Measurements from ENCODE around the gene DYNC2I2. TPM values are rescaled to one million over a fixed set of nuclear protein-coding genes. Genes with fewer than 3 reads are reported as not detected.
"Not testable (repeated sequence)": the region's sequence is repeated elsewhere in the genome, so short reads cannot be mapped to it uniquely, and the experiment has no call there.

The DYNC2I2 gene
- total RNA-seq, 1 experiment from 2014 or later, result 225 TPM

DNA sequence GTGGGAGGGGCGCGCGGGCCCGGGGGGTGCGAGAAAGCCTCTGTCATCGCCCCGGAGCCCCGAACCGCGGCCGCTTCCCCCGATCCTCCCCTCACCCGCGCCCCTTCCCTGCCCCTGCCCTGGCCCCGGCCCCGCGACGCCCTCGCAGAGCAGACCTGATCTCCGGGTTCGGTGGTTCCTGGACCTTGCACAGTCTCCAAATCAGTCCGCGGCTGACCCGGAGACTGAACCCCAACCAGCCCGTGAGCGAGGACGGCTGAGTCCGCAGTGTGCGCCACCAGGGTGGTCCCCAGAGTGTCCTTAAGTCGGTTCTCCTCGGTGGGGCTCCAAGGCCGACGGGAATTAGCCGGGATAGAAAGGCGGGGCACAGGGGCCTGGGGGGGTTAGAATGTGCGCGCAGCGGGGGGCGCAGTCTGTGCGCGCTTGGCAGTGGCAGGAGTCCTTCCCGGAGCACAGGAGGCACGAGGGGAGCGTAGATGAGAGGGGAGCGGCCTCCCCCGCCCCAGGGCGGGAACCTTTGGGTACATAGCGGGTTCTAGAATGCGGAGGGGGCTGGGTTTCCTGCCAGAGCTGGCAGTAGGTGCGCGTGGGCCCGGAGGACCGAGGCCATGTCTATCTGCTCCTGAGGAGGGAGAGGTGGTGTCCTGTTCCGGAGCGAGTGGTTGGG is 46.4 kb upstream of the DYNC2I2 start:
- H3K27ac ChIP-seq, result no peak overlapping the region
- TF ChIP-seq CTCF (conservative IDR thresholded peaks at IDR 0.05), result no peak
- TF ChIP-seq EZH2 (IDR thresholded peaks at IDR 0.05; ENCODE audit: low read depth), result no peak
- H3K4me1 ChIP-seq (replicated peaks; ENCODE audit: insufficient read depth), result no peaks in the 10 kb centered on the region
- H3K9me2 ChIP-seq (ENCODE audit: insufficient read depth), result no peaks in the 10 kb centered on the region
- peak in 1 of 2 experiments; percentile 28 for DNase-seq
- no TSS peak for BruUV-seq (replicated peaks)
- H3K27me3 ChIP-seq (ENCODE audit: insufficient read depth, low read depth), result no peaks in the 10 kb centered on the region
- intact Hi-C loops (cut with micrococcal nuclease; ENCODE audit: unreplicated experiment), result no loop called here
- no peaks in the 10 kb centered on the region for H3K36me3 ChIP-seq (ENCODE audit: low read depth)
- H3F3A ChIP-seq (ENCODE audit: insufficient read depth, low read depth), result peaks cover 20% of the 10 kb centered on the region
- H2AFZ ChIP-seq, result no peak overlapping the region; the same call in 1 of the 2 replicates
- H3K4me2 ChIP-seq, result peak overlapping the region; percentile 73
- no peaks in the 10 kb centered on the region for H3K9me3 ChIP-seq (ENCODE audit: insufficient read depth, low read depth)
- ChIA-PET CTCF (no interaction called here), POLR2A (ENCODE audit: unreplicated experiment) (no interaction called here)
- H3K4me3 ChIP-seq, result peak overlapping the region; percentile 61
- H4K20me1 ChIP-seq (ENCODE audit: insufficient read depth), result no peaks in the 10 kb centered on the region
- no peaks in the 10 kb centered on the region for H3K79me2 ChIP-seq (ENCODE audit: low read depth)

DNA sequence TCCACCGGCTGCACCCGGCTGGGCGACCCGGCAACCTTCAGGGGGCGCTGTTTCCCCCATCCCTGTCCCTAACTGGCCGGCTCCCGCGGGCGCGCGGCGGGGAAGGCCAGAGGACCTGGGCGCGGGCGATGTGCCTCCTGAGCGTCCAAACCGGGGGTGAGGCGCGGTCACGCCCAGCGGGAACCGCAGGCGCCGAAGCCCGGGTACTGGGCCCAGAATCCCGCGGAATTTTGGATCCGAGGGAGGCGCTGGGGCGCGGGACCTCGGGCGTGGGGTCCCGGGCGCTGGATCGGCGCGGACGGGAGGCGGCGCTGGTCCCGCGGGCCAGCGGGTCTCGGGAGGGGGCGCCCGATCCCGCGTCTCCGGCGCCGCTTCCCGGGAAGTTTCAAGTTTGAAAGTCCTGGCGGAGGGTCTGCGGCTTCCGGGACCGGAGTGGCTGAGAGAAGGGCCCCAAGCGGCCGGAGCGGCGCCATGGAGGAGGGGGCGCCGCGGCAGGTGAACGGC is 45.9 kb upstream of the DYNC2I2 start, which contains the start of gene PKN3:
TSS of gene PKN3 (plus strand) at position 59 of the 504 bp plus-strand sequence. CDS start at position 472, 413 bp downstream.
- Histone ChIP-seq H3K4me3 (peak within 1 kb of the TSS; percentile 61), H3F3A (ENCODE audit: insufficient read depth, low read depth) (peaks cover 24% of the 10 kb centered on the region), H3K9me2 (ENCODE audit: insufficient read depth) (no peaks in the 10 kb centered on the region), H4K20me1 (ENCODE audit: insufficient read depth) (no peaks in the 10 kb centered on the region), H2AFZ (peak within 1 kb of the TSS; percentile 70), H3K4me2 (peak within 1 kb of the TSS; percentile 73), H3K27me3 (ENCODE audit: insufficient read depth, low read depth) (no peaks in the 10 kb centered on the region), H3K36me3 (ENCODE audit: low read depth) (no peaks in the 10 kb centered on the region), H3K79me2 (ENCODE audit: low read depth) (no peaks in the 10 kb centered on the region), H3K4me1 (replicated peaks; ENCODE audit: insufficient read depth) (no peaks in the 10 kb centered on the region), H3K9me3 (ENCODE audit: insufficient read depth, low read depth) (no peaks in the 10 kb centered on the region), H3K27ac (no peak within 1 kb of the TSS)
- TF ChIP-seq CTCF (conservative IDR thresholded peaks at IDR 0.05) (peak; percentile 81), EZH2 (IDR thresholded peaks at IDR 0.05; ENCODE audit: low read depth) (no peak)
- intact Hi-C loops (cut with micrococcal nuclease; ENCODE audit: unreplicated experiment), result no loop called here
- POLR2A ChIA-PET (ENCODE audit: unreplicated experiment), result no interaction called here
- no TSS peak for BruUV-seq (replicated peaks)
- peak; percentile 31 to 93 for DNase-seq
- CTCF ChIA-PET, result interaction anchor here (0.6 to 1.3 kb wide), 6 partner anchors 18 to 369 kb away, joined by 3 to 16 read pairs (median 4); partner anchors contain the start of genes ENDOG and ZDHHC12

DNA sequence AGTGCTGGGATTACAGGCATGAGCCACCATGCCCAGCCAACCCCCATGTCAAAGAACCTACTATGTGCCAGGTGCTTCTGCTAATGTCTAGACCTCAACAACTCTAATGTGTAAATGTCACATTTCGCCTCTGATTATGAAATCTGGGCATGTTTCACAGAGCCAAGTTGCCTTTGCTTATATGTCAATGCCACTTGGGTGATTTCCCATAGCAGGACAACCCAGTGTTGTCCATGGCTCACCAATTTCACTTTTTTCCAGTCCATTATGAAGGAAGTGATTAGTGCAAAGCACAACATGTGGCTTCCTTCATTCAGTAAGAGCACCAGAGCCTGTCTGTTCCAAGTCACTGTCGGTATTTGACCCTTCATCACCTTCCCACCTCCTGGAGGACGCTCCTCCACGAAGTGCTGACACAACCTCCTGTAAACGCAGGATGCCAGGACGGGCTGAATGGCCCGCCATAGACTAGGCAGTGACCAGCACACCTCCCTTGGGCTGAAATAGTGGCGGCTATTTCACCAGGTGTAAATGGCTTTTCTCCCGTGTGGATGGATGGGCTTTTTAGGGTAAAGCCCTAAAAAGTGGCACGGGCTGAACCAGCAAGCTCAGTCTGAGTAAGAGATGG is 44.7 kb upstream of the DYNC2I2 start:
- intact Hi-C loops (cut with micrococcal nuclease; ENCODE audit: unreplicated experiment), result no loop called here
- H2AFZ ChIP-seq, result no peak overlapping the region

GRCh38 chr9:128699096-128699795 is 42.6 kb upstream of the DYNC2I2 start:
- H3K9me2 ChIP-seq (ENCODE audit: insufficient read depth); H3K27me3 ChIP-seq (ENCODE audit: insufficient read depth, low read depth); intact Hi-C loops (cut with micrococcal nuclease; ENCODE audit: unreplicated experiment); H3K27ac ChIP-seq; POLR2A ChIA-PET (ENCODE audit: unreplicated experiment); H3K4me3 ChIP-seq; DNase-seq; H2AFZ ChIP-seq; H3K9me3 ChIP-seq (ENCODE audit: insufficient read depth, low read depth); H3K79me2 ChIP-seq (ENCODE audit: low read depth); H4K20me1 ChIP-seq (ENCODE audit: insufficient read depth); H3K4me2 ChIP-seq; BruUV-seq (replicated peaks); H3K4me1 ChIP-seq (replicated peaks; ENCODE audit: insufficient read depth); H3K36me3 ChIP-seq (ENCODE audit: low read depth): not testable (repeated sequence)
- H3F3A ChIP-seq (ENCODE audit: insufficient read depth, low read depth), result peaks cover 56% of the 10 kb centered on the region
- CTCF ChIA-PET, result interaction anchor here (0.6 kb wide), 1 partner anchor 206 kb away, joined by 3 read pairs; no protein-coding TSS in a partner anchor

More for the DNA sequence above, 44.7 kb upstream of the DYNC2I2 start:
- H3K4me1 ChIP-seq (replicated peaks; ENCODE audit: insufficient read depth), result no peaks in the 10 kb centered on the region
- no peaks in the 10 kb centered on the region for H3K27me3 ChIP-seq (ENCODE audit: insufficient read depth, low read depth)
- no peaks in the 10 kb centered on the region for H4K20me1 ChIP-seq (ENCODE audit: insufficient read depth)
- no peak for DNase-seq
- H3K4me3 ChIP-seq, result no peak overlapping the region
- H3K9me3 ChIP-seq (ENCODE audit: insufficient read depth, low read depth), result no peaks in the 10 kb centered on the region
- H3K4me2 ChIP-seq, result no peak overlapping the region
- no peaks in the 10 kb centered on the region for H3K36me3 ChIP-seq (ENCODE audit: low read depth)
- CTCF ChIA-PET, result interaction anchor here (0.5 to 1.3 kb wide), 4 partner anchors 23 to 117 kb away, joined by 5 to 16 read pairs (median 8); partner anchors contain the start of genes ENDOG and ZDHHC12
- H3K79me2 ChIP-seq (ENCODE audit: low read depth), result no peaks in the 10 kb centered on the region
- H3F3A ChIP-seq (ENCODE audit: insufficient read depth, low read depth), result peaks cover 36% of the 10 kb centered on the region
- no peaks in the 10 kb centered on the region for H3K9me2 ChIP-seq (ENCODE audit: insufficient read depth)
- no peak overlapping the region for H3K27ac ChIP-seq
- no peak for TF ChIP-seq EZH2 (IDR thresholded peaks at IDR 0.05; ENCODE audit: low read depth)
- TF ChIP-seq CTCF (conservative IDR thresholded peaks at IDR 0.05), result no peak
- BruUV-seq (replicated peaks), result no TSS peak
- POLR2A ChIA-PET (ENCODE audit: unreplicated experiment), result no interaction called here
